GM12878 (cell line): ENCODE results near the gene KLHDC10. TPM values are rescaled to one million over a fixed set of nuclear protein-coding genes. Genes with fewer than 3 reads are reported as not detected.

Experiments
- BMI1 ChIP-seq: fragments of 450-650 bp; IDR thresholded peaks from 2 replicates; pipeline ENCODE4 v1.6.1; 2016; ENCODE audit warnings: mild to moderate bottlenecking, moderate library complexity, borderline replicate concordance
- CBX3 ChIP-seq: fragments of 200-600 bp; sonication (generic); IDR thresholded peaks from 2 replicates; pipeline ENCODE4 v1.6.1; 2016; ENCODE audit warnings: low read depth, borderline replicate concordance
- CHD1 ChIP-seq: IDR thresholded peaks from 2 replicates; pipeline ENCODE4 v1.6.1; 2012; ENCODE audit warnings: low read depth, low read length, improper control_type of control experiment
- CUX1 ChIP-seq: IDR thresholded peaks from 2 replicates; pipeline ENCODE4 v1.6.1; 2012; ENCODE audit warnings: improper control_type of control experiment, low read depth, low read length; ENCODE audit not compliant: insufficient replicate concordance
- GATAD2B ChIP-seq: fragments of 450-650 bp; conservative IDR thresholded peaks from 2 replicates; pipeline ENCODE4 v1.6.1; 2017; ENCODE audit warnings: low read depth, mild to moderate bottlenecking, moderate library complexity
- HDAC6 ChIP-seq: fragments of 200-600 bp; sonication (generic); IDR thresholded peaks from one replicate; pipeline ENCODE4 v1.8.0; 2017; ENCODE audit warnings: antibody characterized with exemption; ENCODE audit not compliant: unreplicated experiment
- HDGF ChIP-seq: fragments of 450-650 bp; IDR thresholded peaks from 2 replicates; pipeline ENCODE4 v1.6.1; 2016; ENCODE audit warnings: antibody characterized with exemption
- IRF4 ChIP-seq: IDR thresholded peaks from 2 replicates; pipeline ENCODE4 v1.6.1; 2011; ENCODE audit warnings: low read depth, low read length
- JUND ChIP-seq: IDR thresholded peaks from 2 replicates; pipeline ENCODE4 v1.6.1; 2012; ENCODE audit warnings: low read depth, mild to moderate bottlenecking, low read length, improper control_type of control experiment, moderate library complexity
- LARP7 ChIP-seq: fragments of 450-650 bp; IDR thresholded peaks from 2 replicates; pipeline ENCODE4 v1.6.1; 2017; ENCODE audit warnings: mild to moderate bottlenecking
- MTA2 ChIP-seq: fragments of 450-650 bp; IDR thresholded peaks from 2 replicates; pipeline ENCODE4 v1.6.1; 2016; ENCODE audit warnings: low read depth, mild to moderate bottlenecking, moderate library complexity
- MYC ChIP-seq: IDR thresholded peaks from 2 replicates; pipeline ENCODE4 v1.6.1; 2011; ENCODE audit warnings: mild to moderate bottlenecking, low read length, moderate library complexity, inconsistent platforms; ENCODE audit not compliant: insufficient read depth, insufficient replicate concordance, insufficient read length, severe bottlenecking
- NFXL1 ChIP-seq: fragments of 450-650 bp; IDR thresholded peaks from 2 replicates; pipeline ENCODE4 v1.6.1; 2017; ENCODE audit warnings: antibody characterized with exemption, mild to moderate bottlenecking, borderline replicate concordance
- NR2C2 ChIP-seq: IDR thresholded peaks from 2 replicates; pipeline ENCODE4 v1.6.1; 2011; ENCODE audit warnings: borderline replicate concordance, low read depth; ENCODE audit not compliant: control insufficient read depth, insufficient read length
- PAX5 ChIP-seq: IDR thresholded peaks from 2 replicates; pipeline ENCODE4 v1.6.1; 2011; ENCODE audit warnings: low read depth, low read length, borderline replicate concordance
- SMAD1 ChIP-seq: fragments of 450-650 bp; IDR thresholded peaks from 2 replicates; pipeline ENCODE4 v1.6.1; 2018; ENCODE audit warnings: mild to moderate bottlenecking, low read depth; ENCODE audit not compliant: partially characterized antibody
- SPI1 ChIP-seq: IDR thresholded peaks from 2 replicates; pipeline ENCODE4 v1.6.1; 2011; ENCODE audit warnings: low read depth, mild to moderate bottlenecking, low read length, moderate library complexity, borderline replicate concordance; ENCODE audit not compliant: insufficient read depth
- STAT3 ChIP-seq: IDR thresholded peaks from 2 replicates; pipeline ENCODE4 v1.6.1; 2011; ENCODE audit warnings: low read depth, low read length, improper control_type of control experiment
- USF2 ChIP-seq: IDR thresholded peaks from 2 replicates; pipeline ENCODE4 v1.6.1; 2011; ENCODE audit warnings: low read depth, low read length, improper control_type of control experiment, borderline replicate concordance
- YBX1 ChIP-seq: fragments of 450-650 bp; IDR thresholded peaks from 2 replicates; pipeline ENCODE4 v1.6.1; 2016; ENCODE audit warnings: antibody characterized with exemption
- ZNF384 ChIP-seq: IDR thresholded peaks from 2 replicates; pipeline ENCODE4 v1.6.1; 2012; ENCODE audit warnings: low read depth, mild to moderate bottlenecking, low read length, improper control_type of control experiment, borderline replicate concordance
- ZSCAN29 ChIP-seq: fragments of 450-650 bp; IDR thresholded peaks from 2 replicates; pipeline ENCODE4 v1.6.1; 2017; ENCODE audit warnings: mild to moderate bottlenecking, moderate library complexity
- polyA plus RNA-seq, 11 experiments: library from polyadenylated mRNA; depleted of rRNA in 4 of 11; unstranded in 6 of 11; stranded (reverse) in 5 of 11; fragments of >200 nt; fragmentation: Nextera tagmentation in 4 of 11; fragmentation: Illumina TruSeq in 1 of 11; extraction: Ambion mirVana in 4 of 11; extraction: Trizol in 1 of 11; gene quantifications; 1 replicate in 1 of 11; 2 replicates in 10 of 11; pipeline versions ENCODE4 v1.2.1 to v1.2.3, GENCODE V29; 2011 to 2016; ENCODE audit warnings: inconsistent platforms in 2 of 11, missing spikeins in 2 of 11, low read depth in 1 of 11
- total RNA-seq, 4 experiments: library from RNA; depleted of rRNA in 3 of 4; stranded (reverse); fragments of >200 nt in 3 of 4; fragmentation: Illumina TruSeq in 1 of 4; extraction: Trizol in 1 of 4; gene quantifications; 2 replicates each; pipeline versions ENCODE4 v1.2.1 to v1.2.3, GENCODE V29; 2013 to 2021
- TF ChIP-seq, protein P1 (sequence below): fragments of 450-650 bp; IDR thresholded peaks from 2 replicates; pipeline ENCODE4 v1.6.1; 2017; ENCODE audit warnings: low read depth, mild to moderate bottlenecking, moderate library complexity

KLHDC10 gene
- total and polyA plus RNA-seq, 10 of the 15 experiments (the other 5 are each of a cell fraction or from before 2014, with no cell fraction given): 2.9 to 20.6 (median 9.4) TPM

DNA sequence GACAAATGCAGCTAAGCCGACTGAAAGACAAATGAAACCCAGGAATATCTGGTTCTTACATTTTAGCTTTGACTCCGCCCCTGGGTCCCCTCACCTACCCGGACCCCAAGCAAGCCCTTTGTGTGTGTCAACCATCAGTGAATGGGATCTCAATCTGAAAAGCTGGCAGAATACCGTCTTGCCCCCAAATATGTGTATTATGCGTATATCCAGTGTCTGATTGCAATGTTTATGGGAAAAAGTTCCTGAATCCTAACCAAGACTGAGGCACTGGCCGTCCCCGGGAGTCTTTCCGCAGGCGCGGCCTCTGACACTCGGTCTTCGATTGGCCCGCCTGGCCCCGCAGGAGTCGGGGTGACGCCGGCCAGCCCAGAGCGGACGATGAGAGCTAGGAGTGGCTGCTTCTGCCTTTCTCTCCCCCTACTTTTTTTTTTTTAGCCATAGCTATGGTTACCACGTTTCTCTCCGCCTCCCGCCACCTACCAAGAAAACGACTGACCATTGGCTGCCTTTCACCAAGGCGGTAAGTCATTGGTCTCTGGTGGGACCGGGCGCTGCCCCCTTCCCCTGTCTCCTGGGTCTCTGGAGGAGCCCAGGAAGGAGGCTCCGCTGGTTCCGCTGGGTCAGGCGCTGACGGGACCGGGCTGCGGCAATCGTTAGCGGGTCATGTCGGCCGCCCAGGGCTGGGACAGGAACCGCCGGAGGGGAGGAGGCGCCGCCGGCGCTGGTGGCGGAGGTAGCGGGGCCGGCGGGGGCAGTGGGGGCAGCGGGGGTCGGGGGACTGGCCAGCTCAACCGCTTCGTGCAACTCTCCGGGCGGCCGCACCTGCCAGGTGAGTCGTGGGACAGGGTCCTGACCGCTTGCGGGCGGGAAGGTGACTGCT is at the start of gene KLHDC10 (continued):
- TF ChIP-seq HDGF: 0 out of 2 replicates have a peak, but pooled peaks have one; percentile 22
- peak; percentile 100 for TF ChIP-seq ZNF384
- no peak for TF ChIP-seq HDAC6
- TF ChIP-seq USF2: no peak
- TF ChIP-seq NFXL1: no peak
- TF ChIP-seq YBX1: no peak
- TF ChIP-seq, protein P1, sequence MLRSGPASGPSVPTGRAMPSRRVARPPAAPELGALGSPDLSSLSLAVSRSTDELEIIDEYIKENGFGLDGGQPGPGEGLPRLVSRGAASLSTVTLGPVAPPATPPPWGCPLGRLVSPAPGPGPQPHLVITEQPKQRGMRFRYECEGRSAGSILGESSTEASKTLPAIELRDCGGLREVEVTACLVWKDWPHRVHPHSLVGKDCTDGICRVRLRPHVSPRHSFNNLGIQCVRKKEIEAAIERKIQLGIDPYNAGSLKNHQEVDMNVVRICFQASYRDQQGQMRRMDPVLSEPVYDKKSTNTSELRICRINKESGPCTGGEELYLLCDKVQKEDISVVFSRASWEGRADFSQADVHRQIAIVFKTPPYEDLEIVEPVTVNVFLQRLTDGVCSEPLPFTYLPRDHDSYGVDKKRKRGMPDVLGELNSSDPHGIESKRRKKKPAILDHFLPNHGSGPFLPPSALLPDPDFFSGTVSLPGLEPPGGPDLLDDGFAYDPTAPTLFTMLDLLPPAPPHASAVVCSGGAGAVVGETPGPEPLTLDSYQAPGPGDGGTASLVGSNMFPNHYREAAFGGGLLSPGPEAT: peak; percentile 99
- TF ChIP-seq MTA2: peak; percentile 26; the same call in 1 of the 2 replicates
- TF ChIP-seq JUND: peak; percentile 40; the same call in 1 of the 2 replicates
- 0 out of 2 replicates have a peak, but pooled peaks have one; percentile 31 for TF ChIP-seq IRF4
- TF ChIP-seq SPI1: no peak
- no peak for TF ChIP-seq MYC
- TF ChIP-seq BMI1: peak; percentile 95
- TF ChIP-seq LARP7: no peak
- no peak for TF ChIP-seq GATAD2B
- TF ChIP-seq STAT3: no peak
- no peak for TF ChIP-seq CHD1
- TF ChIP-seq SMAD1: no peak
- TF ChIP-seq ZSCAN29: no peak
- peak; percentile 89 for TF ChIP-seq CUX1
- TF ChIP-seq PAX5: no peak
- TF ChIP-seq CBX3: no peak
- peak; percentile 91 for TF ChIP-seq NR2C2
